HepG2 (cell line): ENCODE measurements around the gene PRSS38. TPM values are rescaled to one million over a fixed set of nuclear protein-coding genes. Genes with fewer than 3 reads are reported as not detected.

Experiments
- ATAC-seq: fragments of 200-7000 bp; cut with Tn5 transposase; 3 replicates; pipeline ENCODE4 v1.9.1; 2020; ENCODE audit warnings: mild to moderate bottlenecking, moderate library complexity
- BruUV-seq: library from RNA; stranded (reverse); fragments of 400-500 nt; replicated peaks from 2 replicates; lab custom pipeline; 2021; lab: Mats Ljungman, UMichigan
- CTCF ChIA-PET: fragments of 300-600 bp; formaldehyde crosslinking; extraction: SDS; loops from one replicate; lab custom pipeline; 2021; ENCODE audit warnings: low total read pairs, inconsistent platforms, low intra/inter-chr PET ratio; lab: Yijun Ruan, JAX
- POLR2A ChIA-PET: fragments of 350-600 bp; sonication (Branson Sonifier 250); formaldehyde crosslinking; loops from one replicate; lab custom pipeline; 2020; ENCODE audit warnings: antibody characterized with exemption, inconsistent platforms; lab: Yijun Ruan, JAX
- DNase-seq: peaks from one replicate; pipeline ENCODE4 v3.0.0-alpha.2; 2015; ENCODE audit warnings: low spot score
- FAIRE-seq: peaks from 3 replicates; lab custom pipeline; 2011; peaks lifted over from hg19 to GRCh38; lab: Jason Lieb, UNC
- H2AFZ ChIP-seq: one replicate; pipeline ENCODE4 v1.6.1; 2011; ENCODE audit warnings: low read length, inconsistent platforms
- H3K27ac ChIP-seq: fragments of 300-600 bp; 3 replicates; pipeline ENCODE4 v1.8.0; 2011; ENCODE audit warnings: mixed run types, mild to moderate bottlenecking, mixed read lengths, low read length, inconsistent platforms; ENCODE audit not compliant: insufficient read depth; ENCODE audit errors: extremely low read length
- H3K27me3 ChIP-seq, 2 experiments: fragments of 200-600 bp in 1 of 2; 2 replicates in 1 of 2; 3 replicates in 1 of 2; pipeline versions ENCODE4 v1.6.0 to v1.8.0; 2011; ENCODE audit warnings: low read length in 2 of 2, mild to moderate bottlenecking in 2 of 2, moderate library complexity in 2 of 2, inconsistent platforms in 1 of 2; ENCODE audit not compliant: insufficient read depth in 2 of 2, control insufficient read depth in 1 of 2
- H3K36me3 ChIP-seq, 2 experiments: fragments of 200-600 bp in 1 of 2; replicated peaks in 1 of 2; 2 replicates in 1 of 2; 3 replicates in 1 of 2; pipeline versions ENCODE4 v1.5.1 to v1.8.0; 2011; ENCODE audit warnings: low read length in 2 of 2, inconsistent platforms in 1 of 2; ENCODE audit not compliant: insufficient read depth in 2 of 2, control insufficient read depth in 1 of 2
- H3K4me1 ChIP-seq: 2 replicates; pipeline ENCODE4 v1.5.1; 2012; ENCODE audit warnings: low read length, inconsistent platforms; ENCODE audit not compliant: insufficient read depth
- H3K4me2 ChIP-seq: 2 replicates; pipeline ENCODE4 v1.6.0; 2011; ENCODE audit warnings: low read depth, low read length, inconsistent platforms
- H3K4me3 ChIP-seq, 3 experiments: fragments of 200-600 bp in 1 of 3; sonication (generic), shearing (Covaris generic) in 1 of 3; replicated peaks in 1 of 3; 2 replicates each; pipeline ENCODE4 v1.5.1; 2011 to 2016; ENCODE audit warnings: low read length in 3 of 3, inconsistent platforms in 2 of 3, low read depth in 2 of 3, mild to moderate bottlenecking in 2 of 3, control low read depth in 1 of 3, mixed read lengths in 1 of 3; ENCODE audit not compliant: insufficient read depth in 1 of 3
- H3K79me2 ChIP-seq: one replicate; pipeline ENCODE4 v1.6.1; 2011; ENCODE audit warnings: low read length, inconsistent platforms; ENCODE audit not compliant: insufficient read depth
- H3K9ac ChIP-seq: 2 replicates; pipeline ENCODE4 v1.6.0; 2011; ENCODE audit warnings: mild to moderate bottlenecking, low read depth, low read length, inconsistent platforms; ENCODE audit not compliant: insufficient read depth
- H3K9me3 ChIP-seq: 2 replicates; pipeline ENCODE4 v1.5.1; 2012; ENCODE audit warnings: mild to moderate bottlenecking, low read length
- H4K20me1 ChIP-seq: 2 replicates; pipeline ENCODE4 v1.6.0; 2011; ENCODE audit warnings: inconsistent platforms, mild to moderate bottlenecking, low read length, moderate library complexity; ENCODE audit not compliant: insufficient read depth
- FOXA1 ChIP-seq, 2 experiments: fragments of 450-650 bp in 1 of 2; sonication (generic) in 1 of 2; formaldehyde crosslinking in 1 of 2; IDR thresholded peaks; 2 replicates each; pipeline versions ENCODE4 v1.4.0 to v1.6.1; 2016 to 2020; ENCODE audit warnings: missing genetic modification reagents in 1 of 2
- FOXO1 ChIP-seq: sonication (generic); formaldehyde crosslinking; IDR thresholded peaks from 2 replicates; pipeline ENCODE4 v1.4.0; 2020; ENCODE audit warnings: missing genetic modification reagents
- HNRNPL ChIP-seq: fragments of 200-400 bp; formaldehyde crosslinking; IDR thresholded peaks from 2 replicates; pipeline ENCODE4 v1.6.1; 2017; ENCODE audit warnings: mild to moderate bottlenecking, low read depth, low read length
- WGBS: methylation state at CpG from one replicate; pipeline ENCODE4 v1.1.6; 2017; ENCODE audit warnings: low lambda C conversion rate; 5-methylcytosine and 5-hydroxymethylcytosine counted together
- in situ Hi-C: cut with HindIII; loops from 2 replicates; pipeline ENCODE4 v1.10.0; 2017; ENCODE audit warnings: low pct_unique_long_range_greater_than_20kb; ENCODE audit not compliant: extremely low pct_ligation_motif_present
- intact Hi-C: fragments of 100-400 bp; cut with micrococcal nuclease; formaldehyde crosslinking; loops from one replicate; pipeline ENCODE4 v1.10.0; 2022; ENCODE audit not compliant: unreplicated experiment
- polyA plus RNA-seq, 8 experiments: library from polyadenylated mRNA; depleted of rRNA in 3 of 8; stranded (reverse) in 7 of 8; unstranded in 1 of 8; fragments of >200 nt; fragmentation: Illumina TruSeq in 4 of 8; extraction: Trizol in 4 of 8; gene quantifications; 2 replicates each; pipeline versions ENCODE4 v1.2.1 to v1.2.3, GENCODE V29; 2011 to 2016; ENCODE audit warnings: low read depth in 4 of 8, missing spikeins in 1 of 8, mixed read lengths in 1 of 8; ENCODE audit not compliant: insufficient read depth in 1 of 8
- total RNA-seq, 5 experiments: library from RNA; depleted of rRNA; stranded (reverse); fragments of >200 nt; fragmentation: Illumina TruSeq; extraction: Trizol; gene quantifications; 2 replicates each; pipeline ENCODE4 v1.2.3, GENCODE V29; 2016; ENCODE audit warnings: low read depth in 1 of 5
- TF ChIP-seq, protein P1 (sequence below): sonication (generic); formaldehyde crosslinking; IDR thresholded peaks from 2 replicates; pipeline ENCODE4 v1.8.1; 2023; ENCODE audit warnings: missing genetic modification reagents, mild to moderate bottlenecking, borderline replicate concordance
- TF ChIP-seq, protein P2 (sequence below): sonication (generic); formaldehyde crosslinking; IDR thresholded peaks from 2 replicates; pipeline ENCODE4 v1.8.0; 2022; ENCODE audit warnings: low read depth, missing genetic modification reagents

Gene PRSS38
- total and polyA plus RNA-seq, 2 of the 13 experiments (the other 11 are each of a cell fraction or from before 2014, with no cell fraction given): not detected

DNA sequence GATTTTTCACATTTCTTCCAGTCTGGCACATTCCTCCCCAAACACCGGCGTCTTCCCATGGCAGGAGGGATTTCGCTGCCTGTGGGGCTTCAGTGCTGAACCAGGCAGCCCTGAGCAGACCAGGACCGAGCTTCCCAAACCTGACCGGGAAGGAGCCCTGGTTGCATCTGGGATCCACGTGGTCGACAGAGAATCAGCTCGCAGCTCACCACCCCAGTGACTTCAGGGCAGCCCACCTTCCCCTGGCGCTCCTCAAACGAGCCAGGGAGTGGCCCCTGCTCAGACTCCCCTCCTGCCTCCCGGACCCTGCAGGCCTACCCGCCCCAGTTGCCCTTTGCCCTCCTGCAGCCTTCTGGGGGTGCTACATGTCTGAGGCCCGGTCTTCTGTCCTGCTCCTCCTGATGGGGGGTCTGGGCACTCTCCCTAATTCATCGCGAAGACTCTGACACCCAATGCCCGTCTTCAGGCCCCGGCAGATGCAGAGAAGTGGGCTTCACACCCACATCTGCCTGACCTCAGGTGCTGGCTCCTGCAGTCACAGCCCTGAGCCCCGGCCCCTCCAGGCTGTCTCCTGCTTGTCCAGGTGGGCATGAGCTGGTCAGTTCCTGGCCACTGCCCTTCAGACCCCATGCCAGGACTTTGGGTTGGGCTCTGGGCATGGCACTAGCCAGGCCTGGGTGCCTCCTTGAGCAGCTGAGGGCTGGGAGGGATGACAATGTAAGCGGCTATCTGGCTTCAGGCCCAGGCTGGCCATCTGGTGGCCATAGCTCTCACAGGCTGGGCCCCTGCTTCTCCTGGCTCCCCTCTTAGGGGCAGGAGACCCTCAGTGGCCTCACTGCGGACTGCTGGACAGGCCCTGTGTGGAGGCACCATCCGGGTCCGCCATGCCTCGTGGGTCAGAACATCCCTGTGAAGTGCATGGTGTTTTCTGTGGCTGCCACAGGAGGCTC, 26.1 kb upstream of the PRSS38 start:
- no peak overlapping the region for H3K9ac ChIP-seq
- no peak overlapping the region for H3K27ac ChIP-seq
- POLR2A ChIA-PET: no interaction called here
- in situ Hi-C loops (no loop called here), intact Hi-C loops (no loop called here)
- H3K27me3 ChIP-seq: peaks cover 10 to 54% of the 10 kb centered on the region in 2 experiments; a peak in 4 of 5 replicates
- 39% methylated on average over 10 of the region's 23 CpGs for WGBS
- H3K4me1 ChIP-seq: peaks cover 24% of the 10 kb centered on the region
- H3K4me2 ChIP-seq: peak overlapping the region; percentile 70
- H3K36me3 ChIP-seq: no peaks in the 10 kb centered on the region
- H3K9me3 ChIP-seq: no peaks in the 10 kb centered on the region
- CTCF ChIA-PET: no interaction called here
- ATAC-seq (peak; percentile 6; the same call in 2 of the 3 replicates), FAIRE-seq (no peak), DNase-seq (no peak)
- no peaks in the 10 kb centered on the region for H4K20me1 ChIP-seq
- H3K79me2 ChIP-seq: no peaks in the 10 kb centered on the region
- peak overlapping the region in 2 of 3 experiments; percentile 53 to 72; a peak in 3 of 6 replicates for H3K4me3 ChIP-seq
- TF ChIP-seq, protein P1, sequence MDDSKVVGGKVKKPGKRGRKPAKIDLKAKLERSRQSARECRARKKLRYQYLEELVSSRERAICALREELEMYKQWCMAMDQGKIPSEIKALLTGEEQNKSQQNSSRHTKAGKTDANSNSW (CRISPR knock-in tag): no peak
- TF ChIP-seq HNRNPL: 0 out of 2 replicates have a peak, but pooled peaks have one; percentile 28
- BruUV-seq: no TSS peak
- no peak overlapping the region for H2AFZ ChIP-seq

DNA sequence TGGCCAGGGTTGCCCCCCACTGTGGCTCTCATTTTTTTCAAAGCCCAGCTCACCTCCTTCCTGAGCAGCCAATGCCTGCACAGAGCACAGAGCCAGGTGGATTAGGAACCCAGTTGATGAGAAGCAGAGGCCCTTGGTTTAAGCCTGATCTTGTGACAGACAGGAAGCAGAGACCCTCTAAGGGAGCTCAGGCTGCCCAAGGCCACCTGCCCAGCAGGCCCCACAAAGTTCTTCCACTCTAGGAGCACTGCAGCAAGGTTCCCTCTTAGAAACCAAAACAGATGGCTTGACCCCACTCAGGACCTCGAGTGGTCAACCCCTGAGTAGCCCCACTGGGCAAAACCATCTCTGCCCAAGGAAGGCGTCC, 25.5 kb upstream of the PRSS38 start:
- intact Hi-C loops: no loop called here
- ChIA-PET POLR2A (no interaction called here), CTCF (no interaction called here)
- Histone ChIP-seq H3K27me3 (peaks cover 10 to 54% of the 10 kb centered on the region in 2 experiments; a peak in 4 of 5 replicates), H3K79me2 (no peaks in the 10 kb centered on the region), H3K4me1 (peaks cover 24% of the 10 kb centered on the region), H3K4me3 (no peak overlapping the region), H3K36me3 (no peaks in the 10 kb centered on the region), H2AFZ (no peak overlapping the region)
- DNase-seq: no peak
- no TSS peak for BruUV-seq
- no peak for ATAC-seq
- 36% methylated on average over 2 of the region's 2 CpGs for WGBS
- no peak for TF ChIP-seq FOXA1 (IDR thresholded peaks at IDR 0.05)
- no peak for TF ChIP-seq FOXA1 (CRISPR knock-in tag; IDR thresholded peaks at IDR 0.05)
- TF ChIP-seq, protein P2, sequence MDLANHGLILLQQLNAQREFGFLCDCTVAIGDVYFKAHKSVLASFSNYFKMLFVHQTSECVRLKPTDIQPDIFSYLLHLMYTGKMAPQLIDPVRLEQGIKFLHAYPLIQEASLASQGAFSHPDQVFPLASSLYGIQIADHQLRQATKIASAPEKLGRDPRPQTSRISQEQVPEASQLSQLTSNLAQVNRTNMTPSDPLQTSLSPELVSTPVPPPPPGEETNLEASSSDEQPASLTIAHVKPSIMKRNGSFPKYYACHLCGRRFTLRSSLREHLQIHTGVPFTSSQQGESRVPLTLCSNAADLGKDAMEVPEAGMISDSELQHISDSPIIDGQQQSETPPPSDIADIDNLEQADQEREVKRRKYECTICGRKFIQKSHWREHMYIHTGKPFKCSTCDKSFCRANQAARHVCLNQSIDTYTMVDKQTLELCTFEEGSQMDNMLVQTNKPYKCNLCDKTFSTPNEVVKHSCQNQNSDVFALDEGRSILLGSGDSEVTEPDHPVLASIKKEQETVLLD (CRISPR knock-in tag): no peak
- TF ChIP-seq FOXO1 (CRISPR knock-in tag): no peak
- TF ChIP-seq, all 625 proteins: peak for 0
- Histone ChIP-seq H3K27ac (no peak overlapping the region), H3K4me2 (no peak overlapping the region), H3K9me3 (no peaks in the 10 kb centered on the region), H4K20me1 (no peaks in the 10 kb centered on the region), H3K9ac (no peak overlapping the region)
- FAIRE-seq: no peak
- in situ Hi-C loops: no loop called here
